HG02840 (cell line): ENCODE data around the gene OOSP3.
"Not testable (repeated sequence)": the region's sequence is repeated elsewhere in the genome, so short reads cannot be mapped to it uniquely, and the experiment has no call there.

ENCODE experiments used
- ATAC-seq: cut with Tn5 transposase; IDR thresholded peaks from one replicate; pipeline ENCODE4 v1.9.1; 2021; ENCODE audit warnings: mild to moderate bottlenecking, moderate library complexity, moderate number of reproducible peaks; ENCODE audit not compliant: unreplicated experiment, low FRiP score

The OOSP3 gene, protein sequence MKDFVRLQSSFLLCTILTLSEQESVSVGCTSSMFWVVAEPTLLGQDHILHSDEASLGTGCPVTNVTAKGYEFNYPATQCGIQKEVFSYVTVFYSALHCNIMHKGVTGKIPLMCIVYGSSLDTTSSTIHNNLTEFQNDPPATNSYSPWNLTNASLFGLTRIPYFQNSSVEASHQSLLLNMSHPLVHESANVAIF

DNA sequence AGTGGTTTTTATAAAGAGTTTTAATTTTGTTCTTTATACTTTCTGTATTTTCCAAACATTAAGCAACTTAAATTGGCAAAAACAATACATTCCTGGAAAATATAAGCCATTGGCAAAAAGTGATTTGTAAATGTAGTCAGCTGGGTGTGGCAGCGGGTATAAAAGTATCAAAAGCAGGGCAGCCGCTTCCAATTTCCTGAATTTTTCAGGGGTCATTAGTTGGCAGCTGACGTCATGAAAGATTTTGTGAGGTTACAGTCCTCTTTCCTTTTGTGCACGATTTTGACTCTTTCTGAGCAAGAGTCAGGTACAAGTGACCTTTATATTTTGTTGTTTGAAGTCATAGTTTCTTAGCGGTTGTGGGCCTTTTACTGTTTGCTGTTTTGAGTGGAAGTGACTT lies at the start of gene OOSP3:
Gene OOSP3 (plus strand): TSS at position 208 of the 400 bp plus-strand sequence. CDS start 27 bp downstream, at position 235.
- ATAC-seq: no peak

DNA sequence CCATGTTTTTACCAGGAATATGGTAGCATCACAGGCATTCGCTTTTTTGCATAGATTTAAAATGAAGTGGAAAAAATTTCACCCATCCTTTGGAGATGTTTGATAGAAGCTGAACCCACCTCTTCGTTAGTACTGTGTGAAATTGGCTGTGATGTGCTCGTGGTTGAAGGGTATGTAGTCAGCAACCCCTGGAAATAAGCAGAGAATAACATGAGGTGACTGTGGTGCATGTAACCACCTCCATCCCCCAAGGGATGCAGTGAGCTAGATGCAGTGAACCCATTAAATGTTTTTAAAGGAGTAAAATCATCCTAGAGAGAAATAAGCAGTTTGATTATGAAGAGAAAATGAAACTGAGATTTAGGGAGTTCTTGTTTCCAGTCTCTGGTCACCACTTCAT lies 49.2 kb upstream of the OOSP3 start:
- no peak for ATAC-seq

DNA sequence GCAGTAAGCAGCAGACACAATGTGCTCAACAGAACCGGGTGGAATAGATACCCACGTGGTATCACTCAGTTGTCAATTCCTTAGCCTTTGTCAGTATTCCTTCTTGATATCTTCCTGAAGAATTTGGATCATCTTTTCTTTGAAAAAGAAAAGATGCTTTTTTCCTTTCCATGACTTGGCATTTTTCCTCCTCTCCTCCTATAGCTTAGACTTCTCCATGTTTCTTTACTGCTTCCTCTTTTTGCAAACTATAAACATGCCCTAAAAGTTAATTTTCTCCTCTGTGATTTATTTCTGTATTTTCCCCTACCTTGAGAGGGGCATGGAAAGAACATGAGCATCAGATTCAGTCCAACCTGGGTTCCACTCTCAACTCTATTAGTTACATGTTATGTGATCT lies 45.0 kb upstream of the OOSP3 start:
- no peak for ATAC-seq

DNA sequence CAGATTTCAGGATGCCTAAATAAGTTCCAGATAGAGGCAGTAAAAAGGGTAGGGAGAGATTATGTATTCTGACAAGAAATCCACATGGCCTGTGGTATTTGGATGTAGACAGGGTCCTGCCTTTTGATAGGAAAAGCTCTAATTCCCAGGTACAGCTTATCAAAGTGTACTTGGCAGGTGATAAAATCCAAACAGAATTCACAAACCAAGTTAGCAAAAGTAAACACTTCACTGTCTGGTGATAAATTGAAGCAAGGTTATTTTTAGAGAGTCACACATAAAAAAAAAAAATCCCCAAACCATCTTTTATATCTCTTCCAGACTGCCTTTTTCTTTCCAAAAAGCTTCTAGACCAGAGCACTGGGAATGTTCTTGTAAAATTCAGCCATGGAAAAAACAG lies 39.0 kb upstream of the OOSP3 start:
- ATAC-seq: no peak

DNA sequence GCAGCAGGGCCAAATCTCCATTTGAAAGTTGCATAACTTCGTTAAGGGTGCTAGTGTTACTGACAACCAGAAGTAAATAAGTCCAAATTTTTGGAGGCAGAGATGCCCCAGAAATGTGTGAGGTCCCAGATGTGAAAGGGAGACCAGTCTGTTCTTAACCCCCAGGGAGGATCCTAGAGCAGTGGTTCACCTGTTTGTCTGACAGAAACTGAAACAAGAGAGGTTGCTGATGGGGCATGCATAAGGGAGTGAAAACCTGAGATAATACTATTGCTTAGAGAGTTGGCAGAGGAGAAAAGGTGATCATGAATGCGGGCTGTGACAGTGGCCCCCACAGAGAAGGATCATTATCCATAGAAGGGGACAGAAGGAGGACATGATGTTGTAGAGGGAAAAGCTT lies 37.1 kb upstream of the OOSP3 start:
- ATAC-seq: no peak

DNA sequence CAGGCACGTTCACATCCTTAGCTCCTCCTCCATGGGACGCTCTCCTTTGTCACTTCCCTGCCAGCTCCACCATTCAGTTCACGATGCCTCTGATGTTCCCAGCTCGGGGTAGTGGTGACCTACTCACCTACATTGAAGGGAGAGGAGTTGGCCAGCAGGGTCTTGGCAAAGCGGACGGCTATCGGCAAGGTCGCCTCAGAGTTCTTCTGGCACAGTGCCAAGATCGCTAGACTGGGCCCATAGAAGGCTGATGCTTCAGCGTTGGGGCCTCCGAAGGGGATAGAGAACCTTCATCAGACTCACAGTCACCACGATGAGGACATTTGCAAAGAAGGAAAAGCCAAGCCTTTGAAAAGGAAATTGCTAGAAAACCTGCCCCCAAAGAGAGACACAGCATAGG lies 36.3 kb upstream of the OOSP3 start:
- no peak for ATAC-seq

DNA sequence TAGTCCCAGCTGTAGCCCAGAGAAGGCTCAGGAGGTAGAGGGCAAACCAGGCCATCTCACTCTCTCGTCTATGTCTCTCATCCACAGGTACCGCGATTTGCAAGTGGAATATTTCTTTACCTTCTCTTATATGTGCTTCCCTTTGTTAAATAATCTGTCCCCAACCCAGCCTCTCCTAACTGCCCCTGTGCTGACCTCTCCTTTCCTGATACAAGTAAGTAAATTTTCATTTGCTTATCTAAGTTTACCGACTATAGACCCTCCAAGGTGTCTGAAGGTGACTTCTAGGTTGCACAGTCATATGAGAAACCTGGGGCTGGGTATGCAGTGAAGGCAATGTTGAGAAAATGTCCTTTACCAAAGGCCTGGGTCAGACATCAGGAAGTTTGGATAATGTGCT lies 33.2 kb upstream of the OOSP3 start, which contains the start of gene CBLIF:
Gene CBLIF (minus strand): TSS at position 101 of the 400 bp plus-strand sequence. CDS start 46 bp downstream, at position 55.
- no peak for ATAC-seq

DNA sequence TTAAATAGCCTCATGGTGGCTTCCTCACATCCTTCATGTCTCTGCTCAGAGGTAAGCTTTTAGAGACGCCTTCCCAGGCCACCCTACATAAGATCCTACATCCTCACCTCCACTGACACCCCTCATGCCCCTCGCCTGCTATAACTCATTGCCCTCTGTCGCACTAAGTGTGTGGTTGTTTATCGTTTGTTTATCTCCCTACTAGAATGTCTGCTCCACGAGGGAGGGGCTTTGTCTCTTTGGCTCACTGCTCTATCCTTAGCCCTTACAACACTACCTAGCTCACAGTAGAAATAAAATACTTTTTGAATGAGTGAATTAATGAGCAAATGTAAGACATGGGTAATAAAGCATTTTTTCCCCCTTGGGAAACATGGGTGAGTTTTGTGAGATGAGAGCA lies 32.0 kb upstream of the OOSP3 start:
- no peak for ATAC-seq

DNA sequence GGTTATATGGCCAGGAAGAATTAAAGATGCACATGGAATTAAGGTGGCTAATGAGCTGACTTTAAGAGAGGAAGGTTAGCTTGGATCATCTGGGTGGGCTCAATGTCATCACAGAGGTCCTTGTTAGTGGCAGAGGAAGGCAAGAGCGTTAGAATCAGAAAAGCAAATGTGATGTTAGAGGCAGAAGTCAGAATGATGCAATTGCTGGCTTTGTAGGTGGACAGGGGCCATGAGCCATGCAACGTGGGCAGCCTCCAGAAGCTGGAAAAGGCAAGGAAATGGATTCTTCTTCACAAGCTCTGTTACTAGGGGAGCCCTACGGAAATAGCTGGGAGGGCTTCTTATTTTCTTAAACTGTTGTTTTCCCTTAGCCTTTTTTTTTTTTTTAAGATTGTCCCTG lies 31.0 kb upstream of the OOSP3 start:
- no peak for ATAC-seq

DNA sequence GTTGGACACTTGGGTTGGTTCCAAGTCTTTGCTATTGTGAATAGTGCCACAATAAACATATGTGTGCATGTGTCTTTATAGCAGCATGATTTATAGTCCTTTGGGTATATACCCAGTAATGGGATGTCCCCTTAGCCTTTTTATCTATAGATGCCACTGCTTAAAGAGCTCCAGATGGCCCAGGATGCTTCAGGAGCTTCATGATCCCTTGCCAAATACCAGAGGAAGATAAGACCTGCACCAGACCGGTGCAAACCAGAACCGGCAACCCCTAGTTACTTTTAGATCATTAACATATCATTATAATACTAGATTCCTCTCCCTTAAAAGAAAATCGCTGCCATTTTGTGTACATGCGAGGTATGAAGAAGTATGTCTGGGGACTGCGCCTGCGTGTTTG lies 30.1 kb upstream of the OOSP3 start:
- ATAC-seq: not testable (repeated sequence)

DNA sequence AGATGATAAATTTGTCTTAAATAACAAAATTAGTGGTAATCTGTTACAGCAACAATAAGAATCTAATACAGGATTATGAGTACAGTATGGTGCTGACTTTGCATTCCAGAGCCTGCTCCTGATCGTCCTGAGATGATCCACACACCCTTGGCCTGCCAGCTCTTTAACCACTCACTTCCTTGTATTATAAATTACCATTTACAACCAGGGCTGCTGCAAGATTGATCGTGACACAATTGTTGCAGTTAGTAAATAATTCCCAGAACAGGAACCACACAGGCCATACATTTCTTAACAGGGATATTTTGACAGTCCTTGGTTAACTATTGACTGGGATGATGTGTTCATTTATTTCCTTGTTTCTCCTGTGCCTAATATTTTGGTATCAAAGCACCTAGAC lies 29.5 kb upstream of the OOSP3 start:
- ATAC-seq: no peak

DNA sequence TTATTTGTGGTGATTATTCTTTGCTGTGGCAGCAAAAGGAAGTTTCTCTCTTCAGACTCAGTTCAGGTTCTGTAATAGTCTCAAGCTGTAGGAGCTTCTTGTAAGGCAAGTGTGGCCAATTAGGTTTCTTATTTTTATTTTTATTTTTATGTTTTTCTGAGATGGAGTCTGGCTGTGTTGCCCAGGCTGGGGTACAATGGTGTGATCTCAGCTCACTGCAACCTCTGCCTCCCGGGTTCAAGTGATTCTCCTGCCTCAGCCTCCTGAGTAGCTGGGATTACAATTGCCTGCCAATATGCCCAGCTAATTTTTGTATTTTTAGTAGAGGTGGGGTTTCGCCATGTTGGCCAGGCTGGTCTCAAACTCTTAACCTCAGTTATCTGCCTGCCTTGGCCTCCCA lies 29.0 kb upstream of the OOSP3 start:
- ATAC-seq: not testable (repeated sequence)

DNA sequence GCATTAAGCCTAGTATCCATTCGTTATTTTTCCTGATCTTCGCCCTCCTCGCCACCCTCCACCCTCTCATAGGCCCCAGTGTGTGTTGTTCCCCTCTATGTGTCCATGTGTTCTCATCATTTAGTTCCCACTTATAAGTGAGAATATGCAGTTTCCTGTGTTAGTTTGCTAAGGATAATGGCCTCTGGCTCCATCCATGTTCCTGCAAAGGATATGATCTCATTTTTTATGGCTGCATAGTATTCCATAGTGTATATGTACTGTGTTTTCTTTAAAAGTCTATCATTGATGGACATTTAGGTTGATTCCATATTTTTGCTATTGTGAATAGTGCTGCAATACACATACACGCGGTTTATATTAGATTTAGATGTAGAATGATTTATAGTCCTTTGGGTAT lies 27.2 kb upstream of the OOSP3 start:
- not testable (repeated sequence) for ATAC-seq

DNA sequence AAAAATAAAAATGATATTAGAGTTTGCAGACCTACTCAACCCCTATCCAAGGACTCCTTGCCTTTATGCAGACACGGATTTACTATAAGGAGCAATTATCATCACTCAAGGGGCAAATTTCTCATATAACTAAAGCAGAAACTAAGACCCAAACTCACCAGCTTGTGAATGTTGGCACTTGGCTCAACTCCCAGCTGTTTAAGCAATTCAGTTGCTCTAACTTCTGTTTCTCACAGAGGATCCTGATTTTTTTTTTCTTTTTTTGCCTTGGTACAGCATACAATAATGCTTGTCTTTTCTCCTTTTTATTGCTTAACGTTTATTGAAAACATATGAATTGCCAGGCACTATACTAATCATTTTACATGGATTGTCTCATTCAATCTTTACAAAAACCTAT lies 23.7 kb upstream of the OOSP3 start:
- no peak for ATAC-seq

DNA sequence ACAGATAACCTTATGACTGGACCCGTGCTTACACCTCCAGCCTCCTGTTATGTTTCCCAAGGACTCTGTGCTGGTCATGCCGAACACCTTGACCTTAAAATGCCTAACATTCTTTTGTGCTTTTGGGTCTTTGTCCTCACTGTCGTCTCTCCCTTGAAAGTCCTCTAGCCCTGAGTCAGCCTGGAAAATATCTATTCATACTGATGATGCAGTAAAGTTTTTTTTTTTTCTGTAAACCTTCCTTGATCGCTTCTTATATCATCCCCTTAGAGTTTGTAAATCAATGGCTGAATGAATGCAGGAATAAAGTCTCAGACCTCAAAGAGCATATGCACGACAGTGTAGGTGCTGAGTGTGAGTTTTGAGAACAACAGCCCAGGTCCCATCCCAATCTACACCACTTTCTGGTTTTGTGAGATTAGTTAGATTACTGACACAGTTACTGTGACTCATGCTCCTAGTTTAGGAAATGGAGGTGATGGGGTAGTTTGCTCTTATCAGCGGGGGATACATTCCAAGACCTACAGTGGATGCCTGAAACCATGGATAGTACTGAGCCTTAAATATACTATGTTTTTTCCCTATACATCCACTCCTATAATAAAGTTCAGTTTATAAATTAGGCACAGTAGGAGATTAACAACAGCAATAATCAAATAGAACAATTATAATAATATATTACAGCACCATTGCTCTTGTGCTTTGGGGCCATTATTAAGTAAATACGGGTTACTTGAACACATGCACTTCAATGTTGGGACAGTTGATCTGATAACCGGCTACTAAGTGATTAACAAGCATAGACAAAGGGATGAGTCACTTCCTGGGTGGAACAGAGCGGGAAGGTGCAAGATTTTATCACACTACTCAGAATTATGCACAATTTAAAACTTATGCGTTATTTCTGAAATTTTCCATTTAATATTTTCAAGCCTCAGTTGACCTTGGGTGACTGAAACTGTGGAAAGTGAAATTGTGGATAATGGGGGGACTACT lies 20.8 kb upstream of the OOSP3 start:
- ATAC-seq: no peak

DNA sequence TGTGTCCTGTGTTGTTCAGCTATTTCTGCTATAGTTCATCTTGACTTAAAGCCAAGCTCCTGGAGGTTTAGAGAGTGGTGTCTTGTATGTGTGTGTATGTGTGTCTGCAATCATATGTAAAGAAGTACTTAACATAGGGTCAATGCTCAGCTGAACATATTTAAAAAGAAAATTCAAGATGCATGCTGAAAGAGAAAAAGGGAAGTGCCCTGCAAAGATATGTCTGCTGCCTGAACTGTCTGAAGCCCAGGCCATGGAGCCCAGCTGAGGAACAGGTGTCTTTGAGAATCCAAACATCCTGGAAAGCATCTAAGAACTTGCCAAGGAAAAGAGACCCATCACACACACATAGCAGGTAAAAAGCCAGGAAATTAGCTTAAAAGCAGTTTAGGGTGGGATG lies 18.9 kb upstream of the OOSP3 start:
- ATAC-seq: no peak

DNA sequence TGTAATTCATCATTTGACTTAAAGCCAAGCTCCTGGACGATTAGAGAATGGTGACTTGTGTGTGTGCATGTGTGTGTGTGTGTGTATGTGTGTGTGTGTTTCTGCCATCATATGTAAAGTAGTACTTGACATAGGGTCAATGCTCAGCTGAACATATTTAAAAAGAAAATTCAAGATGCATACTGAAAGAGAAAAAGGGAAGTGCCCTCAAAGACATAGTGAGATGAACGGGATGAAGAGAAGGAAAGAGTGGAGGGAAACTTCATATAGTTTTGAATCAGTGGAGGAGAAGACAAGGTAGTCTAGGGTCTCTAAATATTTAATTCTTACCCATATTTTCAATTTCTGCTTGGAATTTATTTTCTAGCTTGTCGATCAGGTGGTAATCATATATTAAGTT lies 16.3 kb upstream of the OOSP3 start:
- ATAC-seq: no peak

DNA sequence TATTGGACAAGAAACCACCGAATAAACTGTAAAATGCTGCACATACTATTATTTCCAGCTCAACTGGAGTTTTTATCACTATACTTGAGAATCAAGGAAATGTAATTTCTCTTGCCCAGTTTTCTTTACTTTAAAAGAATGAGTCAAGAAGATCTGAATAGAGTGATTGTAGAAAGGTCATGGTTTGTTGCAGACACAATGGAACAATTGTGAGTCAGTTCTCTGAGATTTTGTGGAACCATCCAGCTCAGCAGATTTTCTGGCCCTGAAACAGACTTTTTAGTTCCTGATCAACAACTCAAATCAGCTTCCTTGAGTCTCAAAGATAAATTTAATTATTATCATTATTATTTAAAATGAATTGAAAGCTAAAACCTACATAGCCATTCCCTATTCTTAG lies 13.6 kb upstream of the OOSP3 start:
- no peak for ATAC-seq

DNA sequence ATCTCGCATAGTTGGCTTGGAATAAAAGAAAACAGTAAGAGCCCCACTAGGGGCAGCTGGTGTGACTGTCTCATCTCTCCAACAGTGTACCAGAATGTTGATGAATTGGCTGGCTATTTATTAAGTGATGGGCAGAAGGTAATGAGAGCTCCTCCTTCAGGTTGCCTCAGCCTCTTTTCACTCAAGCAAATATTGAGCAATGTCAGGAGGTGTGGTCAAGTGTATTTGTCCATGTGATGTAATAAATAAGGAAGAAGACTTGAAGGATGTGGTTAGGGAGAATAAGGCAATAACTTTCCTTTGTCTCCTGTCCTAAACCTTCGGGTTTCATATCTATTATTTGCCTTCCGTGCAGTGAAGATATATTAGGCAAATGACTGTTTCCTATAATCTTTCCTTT lies 12.2 kb upstream of the OOSP3 start, which contains the start of gene TCN1:
Gene TCN1 (minus strand): TSS at position 91 of the 400 bp plus-strand sequence. CDS start 17 bp downstream, at position 74.
- ATAC-seq: no peak

DNA sequence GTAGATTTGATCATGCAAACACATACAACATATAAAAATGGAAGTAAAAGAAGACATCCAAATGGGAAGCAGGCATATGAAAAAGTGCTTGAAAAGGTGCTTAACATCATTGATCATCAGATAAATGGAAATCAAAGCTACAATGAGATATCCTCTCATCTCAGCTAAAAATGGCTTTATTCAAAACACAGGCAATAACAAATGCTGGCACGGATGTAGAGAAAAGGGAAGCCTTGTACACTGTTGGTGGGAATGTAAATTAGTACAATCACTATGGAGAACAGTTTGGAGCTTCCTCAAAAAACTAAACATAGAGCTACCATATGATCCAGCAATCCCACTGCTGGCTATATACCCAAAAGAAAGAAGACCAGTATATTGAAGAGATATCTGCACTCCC lies 11.7 kb upstream of the OOSP3 start:
- ATAC-seq: no peak

DNA sequence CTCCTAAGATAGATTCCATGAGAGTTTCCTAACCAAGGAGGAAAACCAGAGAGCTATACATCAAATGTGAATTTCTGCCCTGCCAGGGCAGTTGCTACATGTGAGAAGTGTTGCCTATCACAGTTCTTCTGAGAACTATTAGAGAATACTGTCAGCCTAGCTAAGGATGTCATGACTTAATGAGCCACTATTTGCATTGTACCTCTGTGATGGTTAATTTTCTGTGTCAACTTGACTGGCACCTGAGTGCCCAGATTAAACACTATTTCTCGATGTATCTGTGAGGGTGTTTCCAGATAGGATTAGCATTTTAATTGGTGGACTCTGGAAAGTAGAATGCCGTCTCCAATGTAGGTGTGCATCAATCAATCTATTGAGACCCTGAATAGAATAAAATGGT lies 10.6 kb upstream of the OOSP3 start:
- no peak for ATAC-seq

DNA sequence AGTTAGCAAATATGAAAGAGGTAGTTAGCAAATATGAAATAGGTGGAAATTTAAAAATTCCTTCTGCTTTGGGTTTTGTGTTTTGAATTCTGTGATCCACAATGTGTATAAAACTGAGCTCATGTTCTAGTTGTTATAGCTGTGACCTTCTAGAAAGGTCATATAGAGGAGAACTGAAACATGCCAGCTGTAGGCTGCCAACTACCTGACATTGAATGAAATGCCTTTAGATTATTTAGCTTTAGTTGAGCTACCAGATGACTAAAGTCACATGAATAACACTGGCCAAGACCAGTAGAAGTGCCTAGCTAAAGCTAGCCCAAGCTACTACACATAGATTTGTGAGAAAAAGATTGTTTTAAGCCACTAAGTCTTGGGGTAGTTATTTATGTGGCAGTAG lies 6.5 kb upstream of the OOSP3 start:
- no peak for ATAC-seq
